AG10803 (cell line): Measurements from ENCODE around the gene UBC.

ENCODE experiments used
- DNase-seq: peaks from one replicate; pipeline ENCODE4 v3.0.0; 2010; ENCODE audit warnings: low read depth
- H3K4me3 ChIP-seq: 2 replicates; pipeline ENCODE4 v1.5.1; 2011; ENCODE audit warnings: mild to moderate bottlenecking, low read length, control low read depth
- CTCF ChIP-seq: conservative IDR thresholded peaks from 2 replicates; pipeline ENCODE4 v1.5.1; 2011; ENCODE audit warnings: mild to moderate bottlenecking, low read length, control low read depth, inconsistent platforms

UBC gene

GRCh38 chr12:124863416-124864325 is 50.8 kb downstream of the UBC start, which contains the start of gene SCARB1:
Gene SCARB1, minus strand, starts transcription at chr12:124863864. Its CDS starts 144 bp downstream, at chr12:124863720.
- TF ChIP-seq CTCF, result no peak
- peak; percentile 69 for DNase-seq
- H3K4me3 ChIP-seq, result peak within 1 kb of the TSS; percentile 65

- H3K4me3 ChIP-seq, result peak overlapping the region; percentile 65
- TF ChIP-seq CTCF, result no peak
- DNase-seq, result peak; percentile 6
Measured at GRCh38 chr12:124862768-124863415, 51.6 kb downstream of the UBC start.

GRCh38 chr12:124861898-124862676 is 52.4 kb downstream of the UBC start:
- TF ChIP-seq CTCF, result no peak
- H3K4me3 ChIP-seq, result no peak overlapping the region
- DNase-seq, result no peak
